NCI-H524 treated with DMSO at 0.1 percent for 48 hours (cell line): ENCODE results near the gene ZMYND8.
"Not testable (repeated sequence)": the region's sequence is repeated elsewhere in the genome, so short reads cannot be mapped to it uniquely, and the experiment has no call there.

Experiments
- DNase-seq: peaks from one replicate; lab custom pipeline; 2025; lab: John Stamatoyannopoulos, UW

ZMYND8 gene

GRCh38 chr20:47204008-47204849, 152.3 kb downstream of the ZMYND8 start:
- DNase-seq, result no peak

GRCh38 chr20:47202733-47203667, 153.5 kb downstream of the ZMYND8 start:
- DNase-seq, result no peak

GRCh38 chr20:47201074-47201730, 155.3 kb downstream of the ZMYND8 start:
- no peak for DNase-seq

- no peak for DNase-seq
Observed at GRCh38 chr20:47198996-47199552, 157.4 kb downstream of the ZMYND8 start.

- no peak for DNase-seq
Observed at GRCh38 chr20:47198254-47198671, 158.2 kb downstream of the ZMYND8 start.

- no peak for DNase-seq
Observed at GRCh38 chr20:47196091-47197081, 160.1 kb downstream of the ZMYND8 start.

- DNase-seq, result no peak
Observed at GRCh38 chr20:47195573-47195972, 160.9 kb downstream of the ZMYND8 start.

- DNase-seq, result no peak
Observed at GRCh38 chr20:47191956-47192355, 164.5 kb downstream of the ZMYND8 start.

- DNase-seq, result no peak
Observed at GRCh38 chr20:47191074-47191673, 165.3 kb downstream of the ZMYND8 start.

GRCh38 chr20:47189060-47189459, 167.4 kb downstream of the ZMYND8 start:
- DNase-seq, result no peak

- no peak for DNase-seq
Observed at GRCh38 chr20:47188540-47188939, 168.0 kb downstream of the ZMYND8 start.

- no peak for DNase-seq
Observed at GRCh38 chr20:47187450-47188195, 168.9 kb downstream of the ZMYND8 start.

GRCh38 chr20:47183367-47183766, 173.1 kb downstream of the ZMYND8 start:
- DNase-seq, result no peak

GRCh38 chr20:47181056-47181862, 175.2 kb downstream of the ZMYND8 start:
- no peak for DNase-seq

GRCh38 chr20:47179267-47179666, 177.2 kb downstream of the ZMYND8 start:
- DNase-seq, result no peak

- DNase-seq, result no peak
Observed at GRCh38 chr20:47178851-47179250, 177.6 kb downstream of the ZMYND8 start.

GRCh38 chr20:47178277-47178676, 178.2 kb downstream of the ZMYND8 start:
- no peak for DNase-seq

GRCh38 chr20:47176217-47176616, 180.3 kb downstream of the ZMYND8 start:
- not testable (repeated sequence) for DNase-seq

- DNase-seq, result no peak
Observed at GRCh38 chr20:47175493-47175892, 181.0 kb downstream of the ZMYND8 start.
